Smooth muscle cell (in vitro differentiated cells): ENCODE data around the gene RPA1. TPM values are rescaled to one million over a fixed set of nuclear protein-coding genes. Genes with fewer than 3 reads are reported as not detected.

Experiments
- DNase-seq: peaks from one replicate; lab custom pipeline; 2025; ENCODE audit not compliant: unreplicated experiment; lab: John Stamatoyannopoulos, UW
- H2AFZ ChIP-seq: fragments of 200-600 bp; sonication (generic); 2 replicates; pipeline ENCODE4 v1.6.0; 2016; ENCODE audit warnings: antibody characterized with exemption, low read depth, mild to moderate bottlenecking
- H3F3A ChIP-seq: fragments of 200-600 bp; sonication (generic); 2 replicates; pipeline ENCODE4 v1.6.0; 2017; ENCODE audit warnings: antibody characterized with exemption, low read depth
- H3K27ac ChIP-seq: fragments of 200-600 bp; sonication (generic); 2 replicates; pipeline ENCODE4 v1.5.1; 2016; ENCODE audit warnings: low read depth, mild to moderate bottlenecking
- H3K27me3 ChIP-seq: fragments of 200-600 bp; sonication (generic); 2 replicates; pipeline ENCODE4 v1.6.1; 2016; ENCODE audit warnings: low read depth, mild to moderate bottlenecking
- H3K36me3 ChIP-seq: fragments of 200-600 bp; sonication (generic); 2 replicates; pipeline ENCODE4 v1.5.1; 2016; ENCODE audit warnings: low read depth
- H3K4me1 ChIP-seq: fragments of 200-600 bp; sonication (generic); 2 replicates; pipeline ENCODE4 v1.5.1; 2016; ENCODE audit warnings: low read depth
- H3K4me2 ChIP-seq: fragments of 200-600 bp; sonication (generic); 2 replicates; pipeline ENCODE4 v1.6.0; 2016; ENCODE audit warnings: mild to moderate bottlenecking
- H3K4me3 ChIP-seq: fragments of 200-600 bp; sonication (generic); 2 replicates; pipeline ENCODE4 v1.5.1; 2016; ENCODE audit warnings: mild to moderate bottlenecking
- H3K79me2 ChIP-seq: fragments of 200-600 bp; sonication (generic); 2 replicates; pipeline ENCODE4 v1.6.0; 2016; ENCODE audit warnings: low read depth, mild to moderate bottlenecking
- H3K9ac ChIP-seq: fragments of 200-600 bp; sonication (generic); 2 replicates; pipeline ENCODE4 v1.6.0; 2016; ENCODE audit warnings: low read depth
- H3K9me3 ChIP-seq: fragments of 200-600 bp; sonication (generic); replicated peaks from 2 replicates; pipeline ENCODE4 v1.5.1; 2016; ENCODE audit warnings: low read depth
- H4K20me1 ChIP-seq: fragments of 200-600 bp; sonication (generic); 2 replicates; pipeline ENCODE4 v1.6.0; 2016; ENCODE audit warnings: low read depth
- WGBS: methylation state at CpG from one replicate; pipeline ENCODE4 v1.1.7; 2016; ENCODE audit warnings: low lambda C conversion rate; 5-methylcytosine and 5-hydroxymethylcytosine counted together
- polyA plus RNA-seq: library from polyadenylated mRNA; unstranded; fragments of >200 nt; fragmentation: Nextera tagmentation; extraction: Ambion mirVana; gene quantifications from 2 replicates; pipeline ENCODE4 v1.2.1, GENCODE V29; 2016
- total RNA-seq: library from RNA; depleted of rRNA; stranded (reverse); fragments of >200 nt; gene quantifications from 2 replicates; pipeline ENCODE4 v1.2.3, GENCODE V29; 2014
- TF ChIP-seq, protein P1 (sequence below): fragments of 200-600 bp; sonication (generic); IDR thresholded peaks from 2 replicates; pipeline ENCODE4 v1.5.1; 2017; ENCODE audit warnings: borderline replicate concordance, mild to moderate bottlenecking, antibody characterized with exemption; ENCODE audit not compliant: insufficient read depth, poor library complexity, severe bottlenecking

The RPA1 gene
- total and polyA plus RNA-seq, 2 experiments from 2014 or later: 29.6 to 46.3 TPM

- TF ChIP-seq, protein P1, sequence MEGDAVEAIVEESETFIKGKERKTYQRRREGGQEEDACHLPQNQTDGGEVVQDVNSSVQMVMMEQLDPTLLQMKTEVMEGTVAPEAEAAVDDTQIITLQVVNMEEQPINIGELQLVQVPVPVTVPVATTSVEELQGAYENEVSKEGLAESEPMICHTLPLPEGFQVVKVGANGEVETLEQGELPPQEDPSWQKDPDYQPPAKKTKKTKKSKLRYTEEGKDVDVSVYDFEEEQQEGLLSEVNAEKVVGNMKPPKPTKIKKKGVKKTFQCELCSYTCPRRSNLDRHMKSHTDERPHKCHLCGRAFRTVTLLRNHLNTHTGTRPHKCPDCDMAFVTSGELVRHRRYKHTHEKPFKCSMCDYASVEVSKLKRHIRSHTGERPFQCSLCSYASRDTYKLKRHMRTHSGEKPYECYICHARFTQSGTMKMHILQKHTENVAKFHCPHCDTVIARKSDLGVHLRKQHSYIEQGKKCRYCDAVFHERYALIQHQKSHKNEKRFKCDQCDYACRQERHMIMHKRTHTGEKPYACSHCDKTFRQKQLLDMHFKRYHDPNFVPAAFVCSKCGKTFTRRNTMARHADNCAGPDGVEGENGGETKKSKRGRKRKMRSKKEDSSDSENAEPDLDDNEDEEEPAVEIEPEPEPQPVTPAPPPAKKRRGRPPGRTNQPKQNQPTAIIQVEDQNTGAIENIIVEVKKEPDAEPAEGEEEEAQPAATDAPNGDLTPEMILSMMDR: no peak
- Histone ChIP-seq H3K9me3 (no peaks in the 10 kb centered on the region), H3K27ac (no peak overlapping the region), H3K79me2 (no peaks in the 10 kb centered on the region), H3K9ac (no peak overlapping the region), H4K20me1 (no peaks in the 10 kb centered on the region), H3K4me3 (no peak overlapping the region), H3K36me3 (no peaks in the 10 kb centered on the region), H3K4me1 (peaks cover 5% of the 10 kb centered on the region), H3F3A (no peaks in the 10 kb centered on the region), H2AFZ (no peak overlapping the region), H3K27me3 (peaks cover 17% of the 10 kb centered on the region), H3K4me2 (no peak overlapping the region)
- no peak for DNase-seq
- 92% methylated on average over 29 of the region's 29 CpGs for WGBS
Measured at GRCh38 chr17:1918346-1919162, 88.7 kb downstream of the RPA1 start.

- WGBS: 82% methylated on average over 13 of the region's 13 CpGs
- H3K79me2 ChIP-seq: no peaks in the 10 kb centered on the region
- TF ChIP-seq, protein P1: no peak
- no peaks in the 10 kb centered on the region for H4K20me1 ChIP-seq
- H3F3A ChIP-seq: no peaks in the 10 kb centered on the region
- H3K27me3 ChIP-seq: peaks cover 17% of the 10 kb centered on the region
- no peak overlapping the region for H3K9ac ChIP-seq
- no peaks in the 10 kb centered on the region for H3K9me3 ChIP-seq
- no peak overlapping the region for H2AFZ ChIP-seq
- peaks cover 5% of the 10 kb centered on the region for H3K4me1 ChIP-seq
- no peak overlapping the region for H3K4me3 ChIP-seq
- no peak overlapping the region for H3K27ac ChIP-seq
- no peak overlapping the region for H3K4me2 ChIP-seq
- DNase-seq: no peak
- H3K36me3 ChIP-seq: no peaks in the 10 kb centered on the region
Measured at GRCh38 chr17:1919201-1919600, 89.4 kb downstream of the RPA1 start.

GRCh38 chr17:1920948-1921351, 91.1 kb downstream of the RPA1 start:
- Histone ChIP-seq H3F3A (no peaks in the 10 kb centered on the region), H3K4me3 (no peak overlapping the region), H3K4me2 (no peak overlapping the region), H2AFZ (no peak overlapping the region), H3K36me3 (no peaks in the 10 kb centered on the region), H3K4me1 (peaks cover 5% of the 10 kb centered on the region), H3K9me3 (no peaks in the 10 kb centered on the region), H3K9ac (no peak overlapping the region), H3K79me2 (no peaks in the 10 kb centered on the region), H4K20me1 (no peaks in the 10 kb centered on the region), H3K27ac (no peak overlapping the region), H3K27me3 (peaks cover 10% of the 10 kb centered on the region)
- DNase-seq: no peak
- TF ChIP-seq, protein P1: no peak
- 93% methylated on average over 19 of the region's 19 CpGs for WGBS

- H3K36me3 ChIP-seq: no peaks in the 10 kb centered on the region
- 61% methylated on average over 12 of the region's 12 CpGs for WGBS
- no peaks in the 10 kb centered on the region for H4K20me1 ChIP-seq
- H3K79me2 ChIP-seq: no peaks in the 10 kb centered on the region
- no peaks in the 10 kb centered on the region for H3K27me3 ChIP-seq
- no peak overlapping the region for H2AFZ ChIP-seq
- no peak overlapping the region for H3K4me2 ChIP-seq
- TF ChIP-seq, protein P1: no peak
- no peak overlapping the region for H3K9ac ChIP-seq
- peaks cover 5% of the 10 kb centered on the region for H3K4me1 ChIP-seq
- DNase-seq: no peak
- no peak overlapping the region for H3K27ac ChIP-seq
- H3K4me3 ChIP-seq: no peak overlapping the region
- no peaks in the 10 kb centered on the region for H3F3A ChIP-seq
- H3K9me3 ChIP-seq: no peaks in the 10 kb centered on the region
Measured at GRCh38 chr17:1928976-1929375, 99.2 kb downstream of the RPA1 start.
